K562 (cell line): Measurements from ENCODE around the gene USP14. TPM values are rescaled to one million over a fixed set of nuclear protein-coding genes. Genes with fewer than 3 reads are reported as not detected.
A peak's percentile ranks its signal among the peaks of the same experiment; 100 is the strongest.

Source experiments
- ATAC-seq: fragments of 200-7000 bp; cut with Tn5 transposase; 3 replicates; pipeline ENCODE4 v1.9.1; 2020; ENCODE audit warnings: moderate library complexity
- Bru-seq: library from RNA; stranded (reverse); fragments of 400-500 nt; gene quantifications from one replicate; lab custom pipeline; 2021; lab: Mats Ljungman, UMichigan
- BruChase-seq, 2 experiments: library from RNA; stranded (reverse); fragments of 400-500 nt; gene quantifications; one replicate each; lab custom pipeline; 2021; lab: Mats Ljungman, UMichigan
- BruUV-seq: library from RNA; stranded (reverse); fragments of 400-500 nt; replicated peaks from 2 replicates; lab custom pipeline; 2021; lab: Mats Ljungman, UMichigan
- CTCF ChIA-PET: fragments of 300-600 bp; formaldehyde crosslinking; extraction: SDS; loops from one replicate; lab custom pipeline; 2021; ENCODE audit warnings: low intra/inter-chr PET ratio; lab: Yijun Ruan, JAX
- POLR2A ChIA-PET: fragments of 300-600, 350-650 bp; sonication (Branson Sonifier 250); formaldehyde crosslinking; extraction: SDS; loops from one replicate; lab custom pipeline; 2021; ENCODE audit warnings: antibody characterized with exemption, inconsistent platforms; lab: Yijun Ruan, JAX
- DNase-seq, 4 experiments: peaks; one replicate each; pipeline versions ENCODE4 v3.0.0 to v3.0.0-alpha.2; 2011 to 2018; ENCODE audit warnings: low spot score in 3 of 4, mixed read lengths in 3 of 4; ENCODE audit errors: extremely low read depth in 1 of 4
- FAIRE-seq: peaks from 2 replicates; lab custom pipeline; 2011; peaks lifted over from hg19 to GRCh38; lab: Jason Lieb, UNC
- H2AFZ ChIP-seq: 2 replicates; pipeline ENCODE4 v1.6.0; 2011; ENCODE audit warnings: low read depth, low read length, control low read depth, inconsistent platforms
- H3K27ac ChIP-seq: fragments of 200-600 bp; 3 replicates; pipeline ENCODE4 v1.8.0; 2011; ENCODE audit warnings: low read depth, mild to moderate bottlenecking, control low read depth, inconsistent platforms, low read length, moderate library complexity, mixed read lengths; ENCODE audit errors: extremely low read depth
- H3K27me3 ChIP-seq, 2 experiments: fragments of 300-600 bp in 1 of 2; 2 replicates in 1 of 2; 3 replicates in 1 of 2; pipeline versions ENCODE4 v1.6.0 to v1.8.0; 2011; ENCODE audit warnings: inconsistent platforms in 2 of 2, low read length in 2 of 2, mild to moderate bottlenecking in 1 of 2, mixed read lengths in 1 of 2, moderate library complexity in 1 of 2; ENCODE audit not compliant: control insufficient read depth in 2 of 2, insufficient read depth in 2 of 2
- H3K36me3 ChIP-seq: fragments of 300-600 bp; 3 replicates; pipeline ENCODE4 v1.8.0; 2011; ENCODE audit warnings: mild to moderate bottlenecking, low read length, inconsistent platforms; ENCODE audit not compliant: control insufficient read depth, insufficient read depth
- H3K4me1 ChIP-seq, 2 experiments: fragments of 200-600 bp in 1 of 2; replicated peaks in 1 of 2; 2 replicates in 1 of 2; 3 replicates in 1 of 2; pipeline versions ENCODE4 v1.5.1 to v1.8.0; 2011; ENCODE audit warnings: inconsistent platforms in 2 of 2, low read length in 2 of 2, mild to moderate bottlenecking in 1 of 2, mixed read lengths in 1 of 2, moderate library complexity in 1 of 2; ENCODE audit not compliant: control insufficient read depth in 2 of 2, insufficient read depth in 2 of 2
- H3K4me2 ChIP-seq: 2 replicates; pipeline ENCODE4 v1.6.1; 2011; ENCODE audit warnings: low read length, control low read depth, inconsistent platforms, mixed read lengths; ENCODE audit not compliant: insufficient read depth
- H3K4me3 ChIP-seq: fragments of 200-600 bp; sonication (generic), shearing (Covaris generic); 2 replicates; pipeline ENCODE4 v1.5.1; 2016; ENCODE audit warnings: control low read depth, inconsistent platforms
- H3K79me2 ChIP-seq: fragments of 200-600 bp; 3 replicates; pipeline ENCODE4 v1.8.0; 2011; ENCODE audit warnings: low read length, inconsistent platforms; ENCODE audit not compliant: control insufficient read depth, insufficient read depth
- H3K9ac ChIP-seq, 2 experiments: 2 replicates each; pipeline versions ENCODE4 v1.6.0 to v1.6.1; 2011; ENCODE audit warnings: low read depth in 2 of 2, low read length in 2 of 2, control low read depth in 1 of 2, inconsistent platforms in 1 of 2, mild to moderate bottlenecking in 1 of 2, mixed read lengths in 1 of 2; ENCODE audit not compliant: insufficient read depth in 1 of 2
- H3K9me1 ChIP-seq: one replicate; pipeline ENCODE4 v1.6.0; 2011; ENCODE audit warnings: inconsistent platforms, mild to moderate bottlenecking, low read length, moderate library complexity; ENCODE audit not compliant: control insufficient read depth, insufficient read depth
- H3K9me3 ChIP-seq: replicated peaks from 2 replicates; pipeline ENCODE4 v1.5.1; 2011; ENCODE audit warnings: low read depth, low read length, inconsistent platforms; ENCODE audit not compliant: control insufficient read depth, insufficient read depth
- H4K20me1 ChIP-seq: replicated peaks from 2 replicates; pipeline ENCODE4 v1.6.1; 2011; ENCODE audit warnings: low read length, inconsistent platforms, mixed read lengths; ENCODE audit not compliant: control insufficient read depth, insufficient read depth
- CSDE1 ChIP-seq, 2 experiments: fragments of 450-650 bp; IDR thresholded peaks; 2 replicates each; pipeline ENCODE4 v1.6.1; 2016; ENCODE audit warnings: mild to moderate bottlenecking in 1 of 2
- ILK ChIP-seq: fragments of 450-650 bp; IDR thresholded peaks from 2 replicates; pipeline ENCODE4 v1.6.1; 2016; ENCODE audit warnings: missing genetic modification characterization, low read depth, mild to moderate bottlenecking, missing compliant biosample characterization, moderate library complexity, borderline replicate concordance
- MTA3 ChIP-seq: fragments of 450-650 bp; formaldehyde crosslinking; IDR thresholded peaks from 2 replicates; pipeline ENCODE4 v1.6.1; 2017; ENCODE audit warnings: mild to moderate bottlenecking, borderline replicate concordance
- NCOA6 ChIP-seq: fragments of 450-650 bp; IDR thresholded peaks from 2 replicates; pipeline ENCODE4 v1.6.1; 2017; ENCODE audit warnings: mild to moderate bottlenecking
- POLR2A ChIP-seq: fragments of 450-650 bp; conservative IDR thresholded peaks from 2 replicates; pipeline ENCODE4 v1.6.1; 2016
- RAD51 ChIP-seq: fragments of 450-650 bp; IDR thresholded peaks from 2 replicates; pipeline ENCODE4 v1.7.1; 2016; ENCODE audit warnings: low read depth, mild to moderate bottlenecking, borderline replicate concordance
- RB1 ChIP-seq: fragments of 450-650 bp; IDR thresholded peaks from 2 replicates; pipeline ENCODE4 v1.6.1; 2017; ENCODE audit warnings: low read depth, mild to moderate bottlenecking
- SIRT6 ChIP-seq: IDR thresholded peaks from one replicate; pipeline ENCODE4 v1.6.1; 2012; ENCODE audit warnings: low read depth, mild to moderate bottlenecking, control low read depth, inconsistent platforms, low read length, moderate library complexity
- TCF7 ChIP-seq: sonication (generic); IDR thresholded peaks from 2 replicates; pipeline ENCODE4 v1.6.1; 2016; ENCODE audit warnings: antibody characterized with exemption, borderline replicate concordance
- ZKSCAN8 ChIP-seq: fragments of 200-800 bp; sonication (Bioruptor generic); IDR thresholded peaks from 2 replicates; pipeline ENCODE4 v1.6.1; 2016; ENCODE audit warnings: missing genetic modification characterization, missing compliant biosample characterization
- ZNF324 ChIP-seq: fragments of 250-450 bp; sonication (Bioruptor Pico); IDR thresholded peaks from 2 replicates; pipeline ENCODE4 v1.4.0; 2020; ENCODE audit warnings: mild to moderate bottlenecking
- WGBS: fragments of 100-300 bp; shearing (Covaris generic); methylation state at CpG from one replicate; pipeline ENCODE4 v1.1.6; 2016; ENCODE audit warnings: low coverage, mixed read lengths; ENCODE audit not compliant: insufficient coverage; ENCODE audit errors: missing lambda C conversion rate; 5-methylcytosine and 5-hydroxymethylcytosine counted together
- in situ Hi-C: fragments of 300-500 bp; cut with MboI; formaldehyde crosslinking; loops from 4 replicates; pipeline ENCODE4 v1.15.0; 2018; ENCODE audit warnings: inconsistent platforms, mixed read lengths
- intact Hi-C: fragments of 100-400 bp; cut with micrococcal nuclease; formaldehyde crosslinking; loops from 2 replicates; pipeline ENCODE4 v1.14.2; 2022
- long read RNA-seq, 3 experiments: library from polyadenylated mRNA in 2 of 3; library from RNA in 1 of 3; unstranded in 2 of 3; stranded (forward) in 1 of 3; transcript quantifications; one replicate each; pipeline ENCODE4 v2.0.0, GENCODE V29; 2019 to 2022
- polyA minus RNA-seq, 3 experiments: library from RNA; depleted of rRNA, polyadenylated mRNA; stranded (reverse); fragments of >200 nt; gene quantifications; 2 replicates each; pipeline ENCODE4 v1.2.3, GENCODE V29; 2011
- polyA plus RNA-seq, 8 experiments: library from polyadenylated mRNA; depleted of rRNA in 4 of 8; stranded (reverse) in 5 of 8; unstranded in 3 of 8; fragments of >200 nt; fragmentation: Nextera tagmentation in 2 of 8; fragmentation: Illumina TruSeq in 1 of 8; extraction: Ambion mirVana in 2 of 8; extraction: Trizol in 1 of 8; gene quantifications; 2 replicates each; pipeline versions ENCODE4 v1.2.1 to v1.2.3, GENCODE V29; 2011 to 2014; ENCODE audit warnings: inconsistent platforms in 1 of 8, missing spikeins in 1 of 8
- total RNA-seq, 7 experiments: library from RNA; depleted of rRNA in 6 of 7; stranded (reverse); fragments of >200 nt in 6 of 7; fragmentation: Illumina TruSeq in 2 of 7; extraction: Trizol in 2 of 7; gene quantifications; 2 replicates each; pipeline versions ENCODE4 v1.2.1 to v1.2.3, GENCODE V29; 2011 to 2021; ENCODE audit warnings: low replicate concordance in 1 of 7
- TF ChIP-seq, protein P1 (sequence below), 2 experiments: fragments of 450-650 bp; IDR thresholded peaks; 2 replicates each; pipeline ENCODE4 v1.6.1; 2018; ENCODE audit warnings: mild to moderate bottlenecking in 2 of 2, low read depth in 1 of 2; ENCODE audit not compliant: partially characterized antibody in 2 of 2

Gene USP14
- 31.1 and 120 TPM in 2 replicates for total RNA-seq (2011; cell fraction: chromatin; rRNA removed; ENCODE audit: low replicate concordance)
- total RNA-seq (2011; cell fraction: nucleolus; rRNA removed), result 14.7 and 20.5 TPM in 2 replicates
- 38.9 and 53.7 TPM in 2 replicates for total RNA-seq (2011; cell fraction: nucleoplasm; rRNA removed)
- total RNA-seq (2014; rRNA removed), result 18.7 and 20.5 TPM in 2 replicates
- 34.3 and 37.5 TPM in 2 replicates for total RNA-seq (2014; rRNA removed; fragmentation: Illumina TruSeq; extraction: Trizol)
- 25.7 and 28.3 TPM in 2 replicates for total RNA-seq (2015; rRNA removed; fragmentation: Illumina TruSeq; extraction: Trizol)
- 114 and 122 TPM in 2 replicates for total RNA-seq (2021)
- 56.5 and 63.9 TPM in 2 replicates for polyA plus RNA-seq (2011; rRNA removed)
- 10.5 and 22.7 TPM in 2 replicates for polyA plus RNA-seq (2011; cell fraction: cytosol; rRNA removed)
- polyA plus RNA-seq (2011; cell fraction: nucleus; rRNA removed), result 24.4 and 57.0 TPM in 2 replicates
- 63.7 and 85.9 TPM in 2 replicates for polyA plus RNA-seq (2012)
- 124 and 129 TPM in 2 replicates for polyA plus RNA-seq (2014; fragmentation: Illumina TruSeq; extraction: Trizol)
- 10 to 100 TPM; 34.4 to 40.3 TPM for polyA plus RNA-seq (2014; fragmentation: Nextera tagmentation; extraction: Ambion mirVana)
- 44.6 and 67.2 TPM in 2 replicates for polyA plus RNA-seq (2014; rRNA removed)
- 35.5 and 64.2 TPM in 2 replicates for polyA minus RNA-seq (2011; rRNA and poly(A)+ RNA removed)
- 51.2 and 61.3 TPM in 2 replicates for polyA minus RNA-seq (2011; cell fraction: cytosol; rRNA and poly(A)+ RNA removed)
- 13.6 and 32.7 TPM in 2 replicates for polyA minus RNA-seq (2011; cell fraction: nucleus; rRNA and poly(A)+ RNA removed)
- Bru-seq, nascent RNA, result percentile 93 among the genes with signal in this experiment
- percentile 97 among the genes with signal in this experiment for BruChase-seq, experiment 1, labeled RNA remaining after a 2-hour chase
- percentile 97 among the genes with signal in this experiment for BruChase-seq, experiment 2, labeled RNA remaining after a 6-hour chase
- long read RNA-seq, experiment 1, full-length matches to known transcripts, result 774 of 888 reads
- long read RNA-seq, experiment 1, partial matches to known transcripts, result 80 of 888 reads
- long read RNA-seq, experiment 1, other reads (novel, unspliced or antisense), result 34 of 888 reads
- long read RNA-seq, experiment 2, full-length matches to known transcripts, result 31 of 124 reads
- long read RNA-seq, experiment 2, partial matches to known transcripts, result 45 of 124 reads
- long read RNA-seq, experiment 2, other reads (novel, unspliced or antisense), result 48 of 124 reads
- long read RNA-seq, experiment 3, full-length matches to known transcripts, result 107 of 137 reads
- long read RNA-seq, experiment 3, partial matches to known transcripts, result 17 of 137 reads
- long read RNA-seq, experiment 3, other reads (novel, unspliced or antisense), result 13 of 137 reads

DNA sequence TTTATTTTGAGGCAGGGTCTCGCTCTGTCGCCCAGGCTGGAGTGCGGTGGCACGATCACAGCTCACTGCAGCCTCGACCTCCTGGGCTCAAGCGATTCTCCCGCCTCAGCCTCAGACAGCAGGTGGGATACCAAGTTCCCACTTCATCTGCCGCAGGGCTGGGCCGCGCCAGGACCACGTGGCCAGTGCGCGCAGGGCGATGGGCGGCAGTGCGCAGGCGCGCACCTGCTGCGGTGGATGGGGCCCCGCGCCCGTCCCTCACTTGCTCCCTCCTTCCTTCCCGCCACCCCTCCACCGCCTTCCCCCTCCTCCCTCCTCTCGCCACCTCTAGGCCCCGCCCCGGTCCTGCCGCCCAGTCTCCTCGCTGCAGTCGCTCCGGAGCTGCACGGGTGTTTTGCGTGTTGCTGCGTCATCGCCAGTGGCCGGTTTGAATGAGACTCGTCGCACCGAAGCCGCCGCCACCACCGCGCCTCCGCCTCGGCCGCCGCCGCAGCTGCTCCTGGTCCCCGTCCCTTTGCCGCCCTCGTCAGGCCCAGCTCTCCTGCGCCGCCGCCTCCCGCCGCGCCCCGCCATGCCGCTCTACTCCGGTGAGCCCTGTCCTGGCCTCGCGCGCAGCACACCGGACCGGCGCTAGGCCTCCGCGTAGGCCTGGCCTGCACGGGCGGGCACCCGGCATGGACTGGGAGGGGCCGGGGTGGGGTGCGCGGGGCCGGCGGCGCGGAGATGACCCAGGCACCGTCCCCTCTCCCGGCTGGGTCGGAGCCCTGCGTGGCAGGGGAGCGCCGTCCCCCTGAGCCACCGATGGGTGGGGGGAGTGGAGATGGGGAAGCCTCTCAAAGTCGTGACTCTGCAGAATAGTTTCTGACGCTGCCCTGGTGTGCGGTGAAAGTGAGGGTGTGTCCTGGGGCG is at the start of gene USP14:
USP14 (plus strand) TSS at position 430 of the 909 bp plus-strand sequence; CDS start at position 572, 142 bp downstream.
- Histone ChIP-seq H3K9me1 (no peaks in the 10 kb centered on the region), H3K27me3 (no peaks in the 10 kb centered on the region), H3K79me2 (peaks cover 51% of the 10 kb centered on the region), H4K20me1 (peaks cover 7% of the 10 kb centered on the region; the same call in 1 of the 2 replicates), H3K36me3 (peaks cover 29% of the 10 kb centered on the region), H3K27ac (peak within 1 kb of the TSS; percentile 94), H3K9me3 (no peaks in the 10 kb centered on the region), H2AFZ (peak within 1 kb of the TSS; percentile 93), H3K4me1 (peaks cover 19 to 25% of the 10 kb centered on the region in 2 experiments; a peak in 4 of 5 replicates), H3K4me2 (peak within 1 kb of the TSS; percentile 96), H3K4me3 (peak within 1 kb of the TSS; percentile 97), H3K9ac (peak within 1 kb of the TSS; percentile 69 to 97)
- ATAC-seq, result peak; percentile 93
- 2% methylated on average over 56 of the region's 89 CpGs for WGBS
- intact Hi-C loops, result loop anchor here (5.0 kb wide), 2 partner anchors 46 to 109 kb away; partner anchors contain the start of gene THOC1
- BruUV-seq, result no TSS peak
- in situ Hi-C loops, result no loop called here
- FAIRE-seq, result peak; percentile 85
- CTCF ChIA-PET, result no interaction called here
- POLR2A ChIA-PET, result interaction anchor here (0.6 to 3.8 kb wide), 6 partner anchors 13 to 372 kb away, joined by 3 to 23 read pairs (median 4); no protein-coding TSS in a partner anchor
- DNase-seq, result peak; percentile 99 to 100 (median 100)
- TF ChIP-seq NCOA6 (no peak), RB1 (peak; percentile 89), MTA3 (peak; percentile 74; the same call in 1 of the 2 replicates), TCF7 (no peak), CSDE1 (IDR thresholded peaks at IDR 0.05) (peak in 1 of 2 experiments; percentile 72; a peak in 1 of 4 replicates), SIRT6 (no peak), RAD51 (peak; percentile 92), ZKSCAN8 (CRISPR knock-in tag) (no peak), ZNF324 (CRISPR knock-in tag) (0 out of 2 replicates have a peak, but pooled peaks have one; percentile 21), ILK (tag) (no peak), POLR2A (peak; percentile 90)
- TF ChIP-seq, protein P1, sequence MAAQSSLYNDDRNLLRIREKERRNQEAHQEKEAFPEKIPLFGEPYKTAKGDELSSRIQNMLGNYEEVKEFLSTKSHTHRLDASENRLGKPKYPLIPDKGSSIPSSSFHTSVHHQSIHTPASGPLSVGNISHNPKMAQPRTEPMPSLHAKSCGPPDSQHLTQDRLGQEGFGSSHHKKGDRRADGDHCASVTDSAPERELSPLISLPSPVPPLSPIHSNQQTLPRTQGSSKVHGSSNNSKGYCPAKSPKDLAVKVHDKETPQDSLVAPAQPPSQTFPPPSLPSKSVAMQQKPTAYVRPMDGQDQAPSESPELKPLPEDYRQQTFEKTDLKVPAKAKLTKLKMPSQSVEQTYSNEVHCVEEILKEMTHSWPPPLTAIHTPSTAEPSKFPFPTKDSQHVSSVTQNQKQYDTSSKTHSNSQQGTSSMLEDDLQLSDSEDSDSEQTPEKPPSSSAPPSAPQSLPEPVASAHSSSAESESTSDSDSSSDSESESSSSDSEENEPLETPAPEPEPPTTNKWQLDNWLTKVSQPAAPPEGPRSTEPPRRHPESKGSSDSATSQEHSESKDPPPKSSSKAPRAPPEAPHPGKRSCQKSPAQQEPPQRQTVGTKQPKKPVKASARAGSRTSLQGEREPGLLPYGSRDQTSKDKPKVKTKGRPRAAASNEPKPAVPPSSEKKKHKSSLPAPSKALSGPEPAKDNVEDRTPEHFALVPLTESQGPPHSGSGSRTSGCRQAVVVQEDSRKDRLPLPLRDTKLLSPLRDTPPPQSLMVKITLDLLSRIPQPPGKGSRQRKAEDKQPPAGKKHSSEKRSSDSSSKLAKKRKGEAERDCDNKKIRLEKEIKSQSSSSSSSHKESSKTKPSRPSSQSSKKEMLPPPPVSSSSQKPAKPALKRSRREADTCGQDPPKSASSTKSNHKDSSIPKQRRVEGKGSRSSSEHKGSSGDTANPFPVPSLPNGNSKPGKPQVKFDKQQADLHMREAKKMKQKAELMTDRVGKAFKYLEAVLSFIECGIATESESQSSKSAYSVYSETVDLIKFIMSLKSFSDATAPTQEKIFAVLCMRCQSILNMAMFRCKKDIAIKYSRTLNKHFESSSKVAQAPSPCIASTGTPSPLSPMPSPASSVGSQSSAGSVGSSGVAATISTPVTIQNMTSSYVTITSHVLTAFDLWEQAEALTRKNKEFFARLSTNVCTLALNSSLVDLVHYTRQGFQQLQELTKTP (IDR thresholded peaks at IDR 0.05; ENCODE audit: low read depth in 1 of 2, partially characterized antibody in 2 of 2), result peak in 1 of 2 experiments; percentile 24
